IPS DF 6.9 (cell line): ENCODE measurements around the gene CDK19.

ENCODE experiments used
- DNase-seq: peaks from one replicate; pipeline ENCODE4 v3.0.0-alpha.2; 2013; ENCODE audit warnings: low read depth, low spot score
- H3K27ac ChIP-seq: one replicate; pipeline ENCODE4 v1.5.1; 2013; ENCODE audit warnings: low read length, control low read depth
- H3K27me3 ChIP-seq: 2 replicates; pipeline ENCODE4 v1.6.1; 2013; ENCODE audit warnings: mild to moderate bottlenecking, low read length; ENCODE audit not compliant: control insufficient read depth, insufficient read depth
- H3K36me3 ChIP-seq: 2 replicates; pipeline ENCODE4 v1.6.1; 2013; ENCODE audit warnings: low read length; ENCODE audit not compliant: control insufficient read depth, insufficient read depth
- H3K4me1 ChIP-seq: 2 replicates; pipeline ENCODE4 v1.6.1; 2013; ENCODE audit warnings: low read length; ENCODE audit not compliant: control insufficient read depth, insufficient read depth
- H3K4me3 ChIP-seq: 2 replicates; pipeline ENCODE4 v1.5.1; 2013; ENCODE audit warnings: mild to moderate bottlenecking, low read length
- H3K9me3 ChIP-seq: 2 replicates; pipeline ENCODE4 v1.6.1; 2013; ENCODE audit warnings: low read length, inconsistent platforms; ENCODE audit not compliant: control insufficient read depth, insufficient read depth
- WGBS: extraction: QIAGEN DNeasy Blood & Tissue Kit; methylation state at CpG from one replicate; pipeline ENCODE4 v1.1.7; 2013; ENCODE audit warnings: mixed read lengths, missing lambda C conversion rate; ENCODE audit not compliant: insufficient read length, insufficient coverage; 5-methylcytosine and 5-hydroxymethylcytosine counted together

CDK19 gene

DNA sequence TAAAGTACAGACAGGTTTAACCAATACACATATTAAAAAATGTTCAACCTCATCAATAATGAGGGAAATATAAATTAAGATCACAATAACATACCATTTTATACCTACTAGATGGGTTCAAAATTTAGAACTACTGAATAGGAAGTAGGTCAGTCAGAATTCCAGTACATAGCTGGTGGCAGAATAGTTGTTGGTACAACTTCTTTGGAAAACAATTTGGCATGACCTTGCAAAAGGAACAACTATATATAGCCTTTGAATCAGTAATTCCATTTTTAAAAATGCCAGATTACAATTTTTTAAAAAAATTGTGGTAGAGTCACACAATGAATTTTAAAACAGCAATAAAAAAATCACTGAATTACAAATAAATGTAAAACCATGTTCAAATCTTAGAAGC, 165.6 kb downstream of the CDK19 start:
- H3K36me3 ChIP-seq, result peaks cover 3% of the 10 kb centered on the region; the same call in 1 of the 2 replicates
- H3K27me3 ChIP-seq, result no peaks in the 10 kb centered on the region
- no peak for DNase-seq
- no peak overlapping the region for H3K4me3 ChIP-seq
- H3K4me1 ChIP-seq, result 0 out of 2 replicates have a peak, but pooled peaks cover 1% of the 10 kb centered on the region
- no peaks in the 10 kb centered on the region for H3K9me3 ChIP-seq
- no peak overlapping the region for H3K27ac ChIP-seq

DNA sequence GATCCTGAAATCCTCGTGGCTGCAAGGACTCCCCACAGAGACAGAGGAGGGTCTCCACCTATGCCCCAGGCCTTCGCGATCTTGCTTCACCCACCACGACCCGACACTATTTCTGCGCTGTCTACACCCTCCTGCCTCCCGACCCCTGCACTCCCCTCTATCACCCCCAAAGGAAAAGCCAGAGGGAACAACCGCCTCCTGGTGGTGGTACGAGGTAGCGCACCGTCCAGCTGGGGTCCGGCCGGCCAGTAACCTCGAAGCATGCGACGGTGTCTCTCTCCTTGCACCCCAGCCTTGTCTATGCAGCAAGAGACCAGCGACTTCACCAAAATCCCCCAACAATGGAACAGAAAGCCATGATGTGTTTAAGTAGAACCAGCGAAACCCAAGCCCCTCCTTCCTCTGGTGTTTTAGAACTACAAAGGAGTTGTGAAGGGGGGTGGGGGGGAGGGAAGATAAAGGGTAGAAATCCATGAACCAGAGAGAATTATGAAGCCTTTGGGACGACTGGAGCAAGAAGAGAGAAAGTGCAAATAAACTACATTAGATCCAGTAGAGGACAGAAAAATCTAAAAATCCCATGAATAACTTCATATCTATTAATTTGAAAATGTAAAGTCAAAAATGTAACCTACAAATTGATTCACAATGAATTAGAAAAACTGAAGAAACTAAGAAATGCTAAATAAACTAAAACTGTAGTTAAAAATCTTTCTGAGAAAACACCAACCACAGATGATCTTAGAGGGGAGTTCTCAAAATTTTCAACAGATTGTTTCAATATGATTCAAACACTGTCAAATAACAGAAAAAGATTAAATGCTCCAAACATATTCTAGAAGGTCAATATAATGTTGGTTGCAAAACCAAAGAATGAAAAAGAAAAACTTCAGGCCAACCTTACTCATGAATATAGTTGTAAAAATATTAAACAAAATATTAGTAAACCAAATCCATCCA, 168.0 kb downstream of the CDK19 start:
- no peaks in the 10 kb centered on the region for H3K27me3 ChIP-seq
- H3K4me1 ChIP-seq, result 0 out of 2 replicates have a peak, but pooled peaks cover 1% of the 10 kb centered on the region
- WGBS, result no CpG with 5 or more reads among the region's 19 CpGs
- no peak overlapping the region for H3K27ac ChIP-seq
- peaks cover 3% of the 10 kb centered on the region; the same call in 1 of the 2 replicates for H3K36me3 ChIP-seq
- DNase-seq, result no peak
- no peaks in the 10 kb centered on the region for H3K9me3 ChIP-seq
- no peak overlapping the region for H3K4me3 ChIP-seq

DNA sequence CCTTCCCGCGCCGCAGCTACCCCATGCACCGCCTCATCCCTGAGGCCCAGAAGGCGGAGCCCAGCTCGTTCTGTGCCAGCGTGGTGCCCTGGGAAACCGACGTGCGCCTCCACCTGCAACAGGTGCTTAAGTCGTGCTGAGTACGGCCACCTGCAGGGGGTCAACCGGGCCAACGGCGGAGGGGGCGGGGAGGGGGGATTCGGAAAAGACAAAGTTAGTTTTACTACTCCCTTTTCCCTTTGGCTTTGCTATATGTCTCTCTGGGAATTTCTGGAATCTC, 168.9 kb downstream of the CDK19 start:
- no peak for DNase-seq
- Histone ChIP-seq H3K27ac (no peak overlapping the region), H3K4me3 (no peak overlapping the region), H3K27me3 (no peaks in the 10 kb centered on the region), H3K36me3 (peaks cover 3% of the 10 kb centered on the region; the same call in 1 of the 2 replicates), H3K9me3 (no peaks in the 10 kb centered on the region), H3K4me1 (0 out of 2 replicates have a peak, but pooled peaks cover 1% of the 10 kb centered on the region)
- no CpG with 5 or more reads among the region's 17 CpGs for WGBS

DNA sequence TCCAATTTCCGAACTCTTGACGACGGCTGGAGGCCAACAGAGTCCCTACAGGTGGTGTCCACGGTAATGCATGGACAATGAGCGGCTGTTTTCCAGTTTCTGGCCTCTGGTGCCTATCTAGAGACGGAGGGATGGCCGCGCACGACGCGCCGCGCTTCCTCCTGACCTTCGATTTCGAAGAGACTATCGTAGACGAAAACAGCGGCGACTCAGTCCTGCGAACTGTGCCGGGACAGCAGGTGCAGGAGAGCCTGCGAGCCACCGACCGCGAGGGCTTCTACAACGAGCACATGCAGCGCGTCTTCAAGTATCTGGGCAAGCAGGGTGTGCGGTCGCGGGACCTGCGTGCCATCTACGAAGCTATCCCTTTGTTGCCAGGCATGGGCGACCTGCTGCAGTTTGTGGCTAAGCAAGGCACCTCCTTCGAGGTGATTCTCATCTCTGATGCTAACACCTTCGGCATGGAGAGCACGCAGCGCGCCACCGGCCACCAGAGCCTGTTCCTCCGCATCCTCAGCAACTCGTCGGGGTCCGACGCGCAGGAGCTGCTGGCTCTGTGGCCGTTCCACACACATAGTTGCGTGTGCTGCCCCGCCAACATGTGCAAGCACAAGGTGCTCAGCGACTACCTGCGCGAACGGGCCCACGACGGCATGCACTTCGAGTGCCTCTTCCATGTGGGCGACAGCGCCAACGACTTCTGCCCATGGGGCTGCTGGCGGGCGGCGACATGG, 169.4 kb downstream of the CDK19 start:
- no peak for DNase-seq
- H3K9me3 ChIP-seq, result no peaks in the 10 kb centered on the region
- H3K27me3 ChIP-seq, result no peaks in the 10 kb centered on the region
- 0 out of 2 replicates have a peak, but pooled peaks cover 1% of the 10 kb centered on the region for H3K4me1 ChIP-seq
- H3K4me3 ChIP-seq, result no peak overlapping the region
- H3K36me3 ChIP-seq, result peaks cover 3% of the 10 kb centered on the region; the same call in 1 of the 2 replicates
- no CpG with 5 or more reads among the region's 62 CpGs for WGBS
- H3K27ac ChIP-seq, result no peak overlapping the region

DNA sequence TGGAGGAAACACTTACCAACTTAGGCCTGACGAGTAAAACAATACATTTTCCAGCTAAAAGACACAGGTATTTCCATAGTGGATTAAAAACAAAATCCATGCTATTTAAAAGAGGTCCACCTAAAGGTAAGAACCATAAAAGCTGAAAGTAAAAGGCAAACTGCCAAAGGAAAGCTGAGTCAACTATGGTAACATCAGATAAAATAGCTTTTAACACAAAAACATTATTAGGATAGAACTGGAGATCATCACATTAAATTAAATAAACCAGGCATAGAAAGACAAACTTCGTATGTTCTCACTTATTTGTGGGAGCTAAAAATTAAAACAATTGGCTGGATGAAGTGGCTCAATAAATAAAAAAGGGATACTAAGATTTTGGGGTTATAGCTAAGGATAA, 172.1 kb downstream of the CDK19 start:
- Histone ChIP-seq H3K4me1 (0 out of 2 replicates have a peak, but pooled peaks cover 1% of the 10 kb centered on the region), H3K4me3 (no peak overlapping the region), H3K9me3 (no peaks in the 10 kb centered on the region), H3K27ac (no peak overlapping the region), H3K27me3 (no peaks in the 10 kb centered on the region), H3K36me3 (peaks cover 3% of the 10 kb centered on the region; the same call in 1 of the 2 replicates)
- no peak for DNase-seq
- no CpG with 5 or more reads among the region's 2 CpGs for WGBS

DNA sequence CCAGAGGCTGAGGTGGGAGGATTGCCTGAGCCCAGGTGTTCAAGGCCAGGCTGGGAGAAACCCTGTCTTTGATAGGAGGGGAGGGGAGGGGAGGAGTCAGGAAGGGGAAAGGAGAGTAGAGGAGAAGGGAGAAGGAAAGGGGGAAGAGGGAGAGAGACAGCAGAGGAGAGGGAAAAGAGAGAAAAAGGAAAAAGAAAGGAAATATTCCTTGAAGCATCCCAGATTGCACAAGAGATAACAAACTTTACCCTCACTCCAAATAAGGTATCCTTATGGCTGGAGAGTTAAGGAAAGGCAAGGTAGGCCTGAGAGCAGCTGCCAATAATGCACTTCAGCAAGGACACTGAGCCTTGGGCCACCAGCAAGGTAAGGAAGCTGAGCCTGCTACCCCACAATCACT, 172.6 kb downstream of the CDK19 start:
- H3K4me3 ChIP-seq, result no peak overlapping the region
- DNase-seq, result no peak
- H3K36me3 ChIP-seq, result peaks cover 3% of the 10 kb centered on the region; the same call in 1 of the 2 replicates
- 0 out of 2 replicates have a peak, but pooled peaks cover 1% of the 10 kb centered on the region for H3K4me1 ChIP-seq
- H3K27me3 ChIP-seq, result no peaks in the 10 kb centered on the region
- no peak overlapping the region for H3K27ac ChIP-seq
- no peaks in the 10 kb centered on the region for H3K9me3 ChIP-seq

DNA sequence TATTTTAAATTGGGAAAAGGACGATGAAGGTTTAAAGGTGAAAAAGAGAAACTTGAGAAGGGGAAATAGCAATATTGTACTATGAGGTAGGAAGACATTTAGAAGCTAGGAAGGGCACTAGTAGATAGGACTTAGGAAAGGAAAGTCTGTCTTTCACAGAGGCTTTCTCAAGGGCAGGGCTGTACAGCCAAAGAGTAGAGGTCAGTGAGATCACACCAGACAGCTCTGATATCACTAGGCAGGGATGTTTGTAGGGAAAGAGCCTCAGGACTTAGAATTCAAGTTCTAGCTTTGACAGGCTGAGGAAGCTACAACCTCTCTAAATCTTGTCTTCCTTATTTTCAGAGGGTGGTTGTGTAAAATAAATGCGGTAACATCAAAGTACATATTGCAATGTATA, 178.5 kb downstream of the CDK19 start:
- Histone ChIP-seq H3K36me3 (no peaks in the 10 kb centered on the region), H3K27ac (no peak overlapping the region), H3K4me1 (no peaks in the 10 kb centered on the region), H3K9me3 (no peaks in the 10 kb centered on the region), H3K4me3 (no peak overlapping the region), H3K27me3 (no peaks in the 10 kb centered on the region)
- no peak for DNase-seq
- 100% methylated on average over 1 of the region's 2 CpGs for WGBS

DNA sequence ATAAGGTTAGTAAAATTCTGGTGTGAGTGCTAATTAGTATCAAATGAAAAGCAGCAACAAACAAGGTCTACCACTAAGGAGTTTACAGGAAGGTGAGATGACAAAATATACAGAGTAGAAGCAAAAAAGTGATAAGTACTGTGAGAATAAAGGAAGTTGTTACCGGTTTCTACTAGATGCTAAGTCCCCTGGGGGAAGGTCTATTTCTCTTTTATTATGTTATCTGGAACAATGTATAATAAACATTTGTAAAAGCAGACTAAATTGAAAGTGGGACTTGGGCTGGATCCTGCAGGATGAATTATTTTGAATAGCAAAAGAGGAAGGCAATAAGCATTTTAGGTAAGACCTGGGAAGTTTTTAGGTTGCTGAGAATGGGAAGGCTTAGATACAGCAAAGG, 180.2 kb downstream of the CDK19 start:
- no peak for DNase-seq
- H3K27ac ChIP-seq, result no peak overlapping the region
- H3K36me3 ChIP-seq, result no peaks in the 10 kb centered on the region
- no peaks in the 10 kb centered on the region for H3K9me3 ChIP-seq
- no peaks in the 10 kb centered on the region for H3K4me1 ChIP-seq
- no peaks in the 10 kb centered on the region for H3K27me3 ChIP-seq
- H3K4me3 ChIP-seq, result no peak overlapping the region
- no CpG with 5 or more reads among the region's 1 CpG for WGBS

DNA sequence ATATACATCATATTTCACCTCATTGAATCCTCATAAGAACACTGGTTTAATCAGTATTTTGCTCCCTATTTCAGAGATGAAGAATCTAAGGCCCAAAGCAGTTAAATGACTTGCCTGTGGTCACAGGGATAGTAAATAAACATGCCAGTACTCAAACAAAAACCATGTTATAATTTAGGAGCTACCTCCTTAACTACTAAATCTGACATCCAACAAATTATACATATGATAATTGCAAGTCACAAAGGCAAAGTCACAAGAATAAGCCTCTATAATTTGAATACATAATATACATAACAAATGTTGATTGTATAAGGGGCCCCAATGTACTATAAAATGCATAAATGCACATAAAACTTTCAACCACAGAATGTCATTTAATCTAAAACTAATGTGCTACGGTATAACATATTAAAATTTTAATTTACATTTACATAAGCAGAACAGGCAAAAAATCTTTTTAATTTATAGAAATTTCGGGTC, 181.5 kb downstream of the CDK19 start:
- Histone ChIP-seq H3K27ac (no peak overlapping the region), H3K36me3 (no peaks in the 10 kb centered on the region), H3K4me1 (no peaks in the 10 kb centered on the region), H3K27me3 (no peaks in the 10 kb centered on the region), H3K4me3 (no peak overlapping the region), H3K9me3 (no peaks in the 10 kb centered on the region)
- DNase-seq, result no peak
- no CpG with 5 or more reads among the region's 2 CpGs for WGBS

DNA sequence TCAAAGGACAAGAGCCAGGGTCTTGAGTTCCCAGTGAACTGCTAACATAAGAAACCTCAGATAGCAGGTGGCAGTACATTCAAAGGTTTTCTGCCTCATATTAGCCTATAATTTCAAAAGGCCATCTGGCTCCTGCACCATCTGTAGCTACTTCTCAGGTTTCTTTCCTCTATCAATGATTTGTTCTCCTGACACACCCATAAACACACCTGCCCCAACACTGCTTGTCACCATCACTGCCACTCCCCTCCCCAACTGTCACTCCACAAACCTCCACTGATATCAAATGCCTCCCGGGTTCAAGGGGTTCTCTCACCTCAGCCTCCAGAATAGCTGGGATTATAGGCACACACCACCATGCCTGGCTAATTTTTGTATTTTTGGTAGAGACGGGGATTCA, 186.1 kb downstream of the CDK19 start:
- no peaks in the 10 kb centered on the region for H3K4me1 ChIP-seq
- no peak for DNase-seq
- H3K27me3 ChIP-seq, result no peaks in the 10 kb centered on the region
- no peaks in the 10 kb centered on the region for H3K36me3 ChIP-seq
- no peak overlapping the region for H3K27ac ChIP-seq
- H3K4me3 ChIP-seq, result no peak overlapping the region
- WGBS, result no CpG with 5 or more reads among the region's 2 CpGs
- H3K9me3 ChIP-seq, result no peaks in the 10 kb centered on the region
